Measurements from ENCODE around the gene NRIP3. TPM values are rescaled to one million over a fixed set of nuclear protein-coding genes. Genes with fewer than 3 reads are reported as not detected.

NRIP3 gene
- total and polyA plus RNA-seq, 9 of the 15 experiments (the other 6 are each of a cell fraction or from before 2014, with no cell fraction given): 4.4 to 18.7 (median 11.6) TPM

- TF ChIP-seq FOXM1 (IDR thresholded peaks at IDR 0.05; ENCODE audit: low read depth) (no peak), FOXM1 (CRISPR knock-in tag; IDR thresholded peaks at IDR 0.05; ENCODE audit: low read depth) (no peak), ZFPM2 (CRISPR knock-in tag; IDR thresholded peaks at IDR 0.05) (no peak), SMAD2 (IDR thresholded peaks at IDR 0.05; ENCODE audit: low read depth, low read length) (no peak), IFI16 (CRISPR knock-in tag; IDR thresholded peaks at IDR 0.05) (no peak), ZHX1 (conservative IDR thresholded peaks at IDR 0.05; ENCODE audit: low read length) (no peak), SRSF3 (IDR thresholded peaks at IDR 0.05; ENCODE audit: insufficient read depth, low read length) (no peak), ZNF318 (IDR thresholded peaks at IDR 0.05; ENCODE audit: borderline replicate concordance in 1 of 2, low read depth in 1 of 2) (no peak), SMARCA4 (IDR thresholded peaks at IDR 0.05) (peak; percentile 46; the same call in 1 of the 2 replicates), PKNOX1 (IDR thresholded peaks at IDR 0.05) (peak; percentile 44), ATF2 (CRISPR knock-in tag; IDR thresholded peaks at IDR 0.05) (no peak), CC2D1A (IDR thresholded peaks at IDR 0.05) (no peak), PTBP1 (IDR thresholded peaks at IDR 0.05; ENCODE audit: low read depth, low read length) (no peak), CTBP1 (IDR thresholded peaks at IDR 0.05; ENCODE audit: borderline replicate concordance) (peak; percentile 34; the same call in 1 of the 2 replicates)
Measured at GRCh38 chr11:8934742-8935488, 68.9 kb downstream of the NRIP3 start (continued).

Measured in K562 (cell line).